Colonic mucosa (tissue), 4 donors: ENCODE results near the gene UNC79. TPM values are rescaled to one million over a fixed set of nuclear protein-coding genes. Genes with fewer than 3 reads are reported as not detected.

Experiments
- DNase-seq: peaks from one replicate; pipeline ENCODE4 v3.0.0-alpha.2; 2020
- H3K27ac ChIP-seq: fragments of 200-600 bp; one replicate; pipeline ENCODE4 v1.8.0; 2021
- H3K27me3 ChIP-seq: fragments of 200-600 bp; one replicate; pipeline ENCODE4 v1.8.0; 2021
- H3K36me3 ChIP-seq: fragments of 200-600 bp; one replicate; pipeline ENCODE4 v1.8.0; 2021
- H3K4me1 ChIP-seq: fragments of 200-600 bp; one replicate; pipeline ENCODE4 v1.8.0; 2021; ENCODE audit warnings: mild to moderate bottlenecking
- H3K4me3 ChIP-seq: fragments of 200-600 bp; one replicate; pipeline ENCODE4 v1.8.0; 2021
- H3K9ac ChIP-seq, 2 donors: one replicate each; pipeline ENCODE4 v1.7.0; 2013; ENCODE audit warnings: control low read depth in 2 of 2, low read depth in 2 of 2, low read length in 2 of 2
- H3K9me3 ChIP-seq: fragments of 200-600 bp; one replicate; pipeline ENCODE4 v1.8.0; 2021
- CTCF ChIP-seq: fragments of 200-600 bp; IDR thresholded peaks from one replicate; pipeline ENCODE4 v1.8.0; 2022; ENCODE audit warnings: antibody characterized with exemption, mild to moderate bottlenecking
- intact Hi-C: fragments of 100-400 bp; cut with DNase I; formaldehyde crosslinking; loops from one replicate; pipeline ENCODE4 v1.14.1; 2022
- total RNA-seq, 2 donors: library from RNA; stranded (reverse); fragmentation: NEBNext Ultra II Directional in 1 of 2; extraction: Animal tissue kit (Norgen Biotek cat#: 25700) in 1 of 2; gene quantifications; one replicate each; pipeline ENCODE4 v1.2.1, GENCODE V29; 2021
- donor health status: healthy.
- donor health status: DM: no; HTN: no; CAD: no.
- donor health status: DM: no; HTN: no; CAD: no.

Gene UNC79
- total RNA-seq, 2 donors from 2014 or later: 0.17 to 0.21 TPM

DNA sequence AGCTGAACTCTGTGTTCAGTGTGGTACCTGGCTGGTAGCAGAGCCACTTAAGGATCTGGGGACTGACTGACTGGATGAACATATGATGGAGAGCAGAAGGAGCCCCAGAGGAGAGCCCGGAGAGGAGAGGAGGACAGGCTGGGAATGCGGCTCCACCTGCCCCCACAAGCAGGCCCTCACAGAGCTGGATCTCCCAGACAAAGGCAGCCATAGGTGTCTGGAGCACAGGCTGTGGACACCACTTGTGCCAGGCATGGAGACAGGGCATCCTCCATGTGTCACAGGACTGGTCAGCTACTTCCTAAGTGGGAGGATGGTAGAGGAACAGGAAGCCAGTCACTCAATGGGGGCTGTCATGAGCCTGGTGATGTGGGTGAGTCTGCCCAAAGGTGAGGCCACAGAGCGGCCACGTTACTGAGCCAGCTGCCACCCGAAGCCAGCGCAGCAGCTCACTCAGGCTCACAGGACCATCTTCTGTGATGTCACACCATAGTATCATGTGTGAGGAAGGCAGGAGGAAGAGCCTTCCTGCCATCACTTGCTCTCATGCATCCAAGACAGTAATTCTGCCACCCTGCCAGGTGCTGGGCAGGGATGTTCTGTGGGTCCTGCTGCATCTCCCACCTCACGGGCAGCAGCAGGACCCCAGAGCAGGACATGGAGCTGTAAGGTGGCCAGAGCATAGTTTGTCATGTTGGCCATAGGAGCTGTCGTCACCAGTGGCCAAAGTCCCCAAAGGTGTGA, 285.4 kb downstream of the UNC79 start:
- peak; percentile 10 for DNase-seq
- Histone ChIP-seq H3K27ac (no peak overlapping the region), H3K9ac (no peak overlapping the region), H3K36me3 (no peaks in the 10 kb centered on the region), H3K4me1 (no peaks in the 10 kb centered on the region), H3K27me3 (no peaks in the 10 kb centered on the region), H3K4me3 (no peak overlapping the region), H3K9me3 (no peaks in the 10 kb centered on the region)
- no peak for TF ChIP-seq CTCF
- intact Hi-C loops: no loop called here

DNA sequence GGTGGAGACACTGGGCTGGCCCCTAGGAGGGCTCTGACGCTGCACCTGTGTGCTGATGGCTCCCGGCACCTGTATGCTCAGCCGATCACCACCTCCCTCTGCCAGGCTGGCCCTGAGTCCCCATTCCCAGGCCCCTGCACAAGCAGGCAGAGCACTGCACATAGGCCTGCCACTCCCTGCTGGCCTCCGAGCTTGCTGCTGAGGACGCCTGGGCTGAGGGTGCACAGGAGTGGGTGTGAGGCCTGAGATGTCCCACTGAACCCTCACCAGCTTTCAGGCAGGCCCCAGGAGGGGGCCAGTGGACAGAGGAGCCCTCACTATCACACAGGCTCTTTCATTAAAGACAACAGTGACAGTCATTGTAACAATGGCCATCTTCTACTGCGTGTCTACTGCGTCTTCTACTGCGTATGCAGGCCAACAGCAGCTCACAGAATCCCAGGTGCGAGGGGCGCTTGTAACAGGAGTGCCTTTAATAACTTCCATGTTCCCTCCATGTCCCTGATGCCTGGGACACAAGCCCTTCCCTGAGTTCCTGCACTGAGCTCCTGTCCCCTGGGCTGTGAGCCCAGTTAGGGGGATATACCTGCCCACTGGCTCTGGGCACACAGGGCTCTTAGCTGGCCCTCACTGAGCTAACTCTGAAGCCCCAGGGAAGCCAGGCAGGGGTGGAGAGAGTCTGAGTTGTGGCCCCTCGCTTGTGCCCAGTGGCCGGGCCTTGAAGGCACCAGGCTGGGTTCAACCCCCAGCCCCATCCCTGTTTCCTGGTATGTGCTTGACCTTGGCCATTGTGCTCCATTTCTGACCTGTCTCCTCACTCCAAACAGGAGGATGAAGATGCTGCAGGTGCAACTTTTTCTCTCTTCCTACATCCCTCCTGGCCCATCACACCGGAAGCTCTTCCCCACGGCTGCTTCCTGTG, 286.3 kb downstream of the UNC79 start:
- intact Hi-C loops: no loop called here
- Histone ChIP-seq H3K27me3 (no peaks in the 10 kb centered on the region), H3K27ac (no peak overlapping the region), H3K9ac (no peak overlapping the region), H3K4me3 (no peak overlapping the region), H3K9me3 (no peaks in the 10 kb centered on the region), H3K36me3 (no peaks in the 10 kb centered on the region), H3K4me1 (no peaks in the 10 kb centered on the region)
- TF ChIP-seq CTCF: no peak
- peak; percentile 8 for DNase-seq

DNA sequence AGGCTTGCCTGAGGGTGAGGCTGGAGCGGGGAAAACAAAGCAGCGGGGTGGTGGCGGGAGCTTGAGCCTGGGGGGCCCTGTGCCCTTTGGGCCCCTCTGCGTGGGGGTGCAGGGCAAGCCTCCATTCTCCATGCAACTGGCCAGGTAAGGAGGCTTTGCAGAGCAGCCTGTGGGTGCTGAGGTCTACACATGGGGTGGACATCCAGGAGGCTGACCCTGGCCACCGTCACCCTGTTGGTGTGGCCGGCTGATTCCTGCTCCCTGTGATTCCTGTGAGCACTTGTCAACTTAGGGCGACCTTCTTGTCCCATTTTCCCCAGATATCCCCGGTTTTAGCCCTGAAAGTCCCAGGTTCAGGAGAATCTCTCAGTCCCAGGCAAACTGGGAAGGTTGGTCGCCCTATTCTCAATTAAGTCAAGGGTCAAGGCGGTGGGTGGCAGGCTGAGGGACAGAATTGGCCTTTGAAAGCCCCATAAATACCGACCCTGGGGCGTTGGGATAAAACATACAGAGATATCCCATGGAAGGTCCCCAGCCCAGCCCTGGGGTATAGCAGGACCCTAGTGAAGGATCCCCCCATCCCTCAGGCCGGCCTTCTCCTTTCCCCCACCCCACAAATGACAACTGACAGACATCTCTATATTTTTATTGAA, 287.1 kb downstream of the UNC79 start:
- DNase-seq: no peak
- TF ChIP-seq CTCF: no peak
- H3K9ac ChIP-seq: no peak overlapping the region
- H3K4me3 ChIP-seq: no peak overlapping the region
- no peaks in the 10 kb centered on the region for H3K27me3 ChIP-seq
- H3K9me3 ChIP-seq: no peaks in the 10 kb centered on the region
- H3K27ac ChIP-seq: no peak overlapping the region
- H3K36me3 ChIP-seq: no peaks in the 10 kb centered on the region
- no peaks in the 10 kb centered on the region for H3K4me1 ChIP-seq
- intact Hi-C loops: no loop called here

DNA sequence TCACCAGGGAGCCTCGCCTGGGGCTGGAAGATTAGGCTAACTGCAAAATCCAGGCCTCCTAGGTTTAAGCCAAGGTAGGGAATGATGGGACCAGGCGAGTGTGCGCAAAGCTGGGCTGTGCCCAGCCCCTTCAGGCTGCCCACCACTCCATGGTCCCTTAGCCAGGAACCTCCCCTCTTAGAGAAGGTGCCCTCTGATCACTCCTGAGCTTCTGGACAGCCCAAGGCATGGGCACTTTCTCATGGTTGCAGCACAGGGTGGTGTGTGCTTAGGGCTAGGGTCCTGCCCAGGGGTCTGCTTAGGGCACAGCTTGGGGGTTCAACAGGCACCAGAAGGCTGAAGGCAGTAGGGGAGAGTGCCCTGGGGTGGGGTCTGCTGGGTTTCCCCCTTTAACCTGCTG, 288.5 kb downstream of the UNC79 start:
- no peak overlapping the region for H3K9ac ChIP-seq
- no peaks in the 10 kb centered on the region for H3K27me3 ChIP-seq
- no peak overlapping the region for H3K4me3 ChIP-seq
- no peaks in the 10 kb centered on the region for H3K4me1 ChIP-seq
- no peaks in the 10 kb centered on the region for H3K36me3 ChIP-seq
- intact Hi-C loops: no loop called here
- H3K27ac ChIP-seq: no peak overlapping the region
- TF ChIP-seq CTCF: no peak
- no peak for DNase-seq
- no peaks in the 10 kb centered on the region for H3K9me3 ChIP-seq

GRCh38 chr14:93720076-93720815, 289.5 kb downstream of the UNC79 start:
- no peaks in the 10 kb centered on the region for H3K27me3 ChIP-seq
- H3K9ac ChIP-seq: no peak overlapping the region
- DNase-seq: no peak
- no peaks in the 10 kb centered on the region for H3K4me1 ChIP-seq
- no peaks in the 10 kb centered on the region for H3K9me3 ChIP-seq
- no peak for TF ChIP-seq CTCF
- no peak overlapping the region for H3K27ac ChIP-seq
- intact Hi-C loops: no loop called here
- H3K4me3 ChIP-seq: no peak overlapping the region
- H3K36me3 ChIP-seq: no peaks in the 10 kb centered on the region
